Measurements from ENCODE around the gene COPZ1.
"Not testable (repeated sequence)": the region's sequence is repeated elsewhere in the genome, so short reads cannot be mapped to it uniquely, and the experiment has no call there.

The COPZ1 gene

DNA sequence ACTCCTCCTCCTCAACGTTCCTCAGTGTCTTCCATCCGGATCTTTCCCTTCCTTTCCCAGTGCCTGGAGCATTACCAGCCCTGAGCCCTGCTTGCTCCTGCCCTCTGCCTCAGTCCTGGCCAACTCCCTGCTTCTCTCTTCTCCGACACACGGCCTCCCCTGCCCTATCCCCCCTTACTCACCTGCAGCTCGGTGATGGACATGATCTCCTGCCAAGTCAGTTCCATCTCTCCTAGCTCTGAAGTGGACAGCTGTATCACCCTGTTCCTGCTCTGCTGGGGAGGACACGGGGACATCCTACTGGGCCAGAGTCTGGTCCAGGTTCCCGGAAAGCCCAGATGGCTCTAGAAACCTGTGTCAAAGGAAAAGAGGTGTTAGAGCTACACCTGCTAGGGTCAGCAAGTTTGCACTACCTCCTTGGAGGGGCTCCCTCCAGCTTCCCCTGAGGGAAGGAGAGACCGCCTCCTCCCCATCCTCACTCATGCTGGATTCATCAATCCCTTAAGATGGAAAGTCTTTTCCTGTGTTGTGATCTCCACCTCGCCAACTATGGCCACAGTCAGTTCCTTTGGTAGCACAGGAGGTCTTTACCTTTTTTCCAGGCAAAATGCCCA, 29.9 kb upstream of the COPZ1 start:
- DNase-seq = no peak

DNA sequence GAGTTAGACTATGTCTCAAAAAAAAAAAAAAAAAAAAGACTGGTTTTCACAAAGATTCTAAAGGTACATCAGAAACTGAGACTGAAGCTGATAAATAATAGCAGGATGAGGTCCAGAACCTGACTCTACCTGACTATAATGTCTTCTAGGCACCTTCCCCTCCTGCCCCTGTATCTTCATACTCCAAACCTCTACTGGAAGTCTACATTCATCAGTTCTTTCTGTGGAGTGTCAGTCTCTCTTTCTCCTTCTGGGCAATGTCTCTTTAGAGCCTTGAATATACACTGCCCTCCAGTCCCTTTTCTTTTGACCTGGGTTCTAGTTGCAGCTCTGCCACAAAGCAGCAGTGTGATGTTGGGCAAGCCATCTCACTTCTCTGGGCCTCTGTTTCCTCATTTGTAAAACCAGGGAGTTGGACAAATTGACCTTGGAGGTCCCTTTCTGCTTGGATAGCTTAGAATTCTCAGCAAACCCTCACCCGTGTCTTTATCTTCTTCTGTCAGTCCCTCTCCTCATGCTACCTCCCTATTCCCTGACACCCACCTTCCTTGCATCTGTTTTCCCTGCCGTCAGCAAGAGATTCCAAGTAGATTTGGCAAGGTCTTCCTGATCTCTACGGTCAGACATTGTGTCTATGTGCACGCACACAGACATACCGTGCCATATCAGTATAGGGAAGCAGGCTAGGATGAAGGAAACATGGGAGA, 28.4 kb upstream of the COPZ1 start:
- DNase-seq = no peak

GRCh38 chr12:54298904-54299303, 26.0 kb upstream of the COPZ1 start:
- DNase-seq = no peak

DNA sequence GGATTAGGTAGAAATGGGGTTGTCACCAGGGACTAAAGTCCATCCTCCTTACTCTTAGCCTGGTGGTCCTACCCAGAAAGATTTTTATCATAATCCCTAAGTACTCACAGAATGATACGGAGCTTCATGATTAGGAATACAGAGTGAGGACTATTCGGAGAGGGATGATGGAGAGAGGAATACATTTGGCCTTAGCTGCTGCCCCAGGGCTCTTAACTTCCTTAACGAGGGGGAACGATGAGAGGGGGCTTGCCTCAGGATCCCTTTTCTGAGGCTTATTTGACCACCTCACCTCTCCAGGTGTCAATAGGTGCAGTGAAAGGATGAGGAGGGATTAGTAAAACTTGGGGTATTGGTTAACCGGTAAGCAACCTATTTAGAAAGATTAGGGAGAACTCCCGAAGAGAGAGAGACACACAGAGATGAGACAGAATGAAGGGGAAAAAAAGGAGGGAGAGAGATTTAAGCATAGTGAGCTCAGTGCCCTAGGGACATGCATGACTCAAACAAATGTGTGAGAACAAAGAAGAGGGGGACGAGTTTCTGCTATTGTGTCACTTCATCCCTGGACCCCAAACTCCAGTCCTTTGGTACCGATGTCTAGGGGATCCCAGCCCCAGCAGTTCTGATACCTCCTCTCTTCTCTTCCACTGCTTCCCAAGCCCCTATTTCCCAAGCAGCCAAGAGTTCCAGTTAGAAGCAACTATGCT, 25.3 kb upstream of the COPZ1 start:
- DNase-seq = no peak

DNA sequence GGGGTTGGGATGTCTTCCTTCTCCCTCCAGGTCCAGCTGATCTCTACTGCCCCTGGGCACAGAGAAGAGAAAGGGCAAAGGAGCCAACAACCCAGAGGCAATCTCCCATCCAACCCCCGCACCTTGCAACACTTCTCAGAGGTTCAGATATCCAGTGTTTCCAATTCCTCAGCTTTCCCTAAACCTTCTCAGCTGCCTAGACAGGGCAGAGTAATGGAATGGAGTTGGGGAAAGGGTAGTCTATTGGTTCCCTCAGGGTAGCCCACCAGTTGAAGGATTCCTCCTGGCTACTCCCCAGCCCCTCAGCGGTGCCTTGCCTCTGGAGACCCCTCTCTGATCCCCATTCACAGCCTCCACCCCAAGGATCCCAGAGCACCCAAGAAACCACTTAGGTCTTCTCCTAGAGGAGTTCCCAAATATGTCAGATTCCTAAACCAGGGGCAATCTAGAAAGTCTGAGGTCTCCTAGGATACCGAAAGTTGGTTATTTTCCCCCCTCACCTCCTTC, 24.7 kb upstream of the COPZ1 start:
- no peak for DNase-seq

- DNase-seq = no peak
These were observed 24.1 kb upstream of the COPZ1 start, which contains the start of gene NFE2 for GRCh38 chr12:54300732-54301427. Gene NFE2 (minus strand): TSS chr12:54301015. CDS start chr12:54295248, 5,767 bp downstream.

GRCh38 chr12:54301428-54302048, 23.4 kb upstream of the COPZ1 start:
- DNase-seq = no peak

DNA sequence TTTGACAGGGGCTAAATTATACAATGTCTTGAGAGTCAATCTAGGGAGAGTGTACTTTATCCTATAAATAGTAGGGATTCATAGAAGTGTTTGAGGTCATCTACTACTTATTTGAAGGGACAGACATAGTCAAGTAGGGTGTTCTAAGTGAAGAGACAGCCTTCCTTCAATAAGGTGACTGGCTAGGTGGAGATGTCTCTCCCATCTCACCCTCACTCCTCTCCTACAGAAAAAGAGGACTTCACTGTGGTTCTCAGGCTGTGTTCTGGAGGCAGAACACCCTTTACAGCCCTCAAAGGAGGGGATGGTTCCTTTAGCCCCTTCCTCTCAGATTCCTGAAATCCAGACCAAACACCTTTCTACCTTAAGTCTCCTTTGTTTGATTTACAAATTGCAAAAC, 21.3 kb upstream of the COPZ1 start:
- no peak for DNase-seq

DNA sequence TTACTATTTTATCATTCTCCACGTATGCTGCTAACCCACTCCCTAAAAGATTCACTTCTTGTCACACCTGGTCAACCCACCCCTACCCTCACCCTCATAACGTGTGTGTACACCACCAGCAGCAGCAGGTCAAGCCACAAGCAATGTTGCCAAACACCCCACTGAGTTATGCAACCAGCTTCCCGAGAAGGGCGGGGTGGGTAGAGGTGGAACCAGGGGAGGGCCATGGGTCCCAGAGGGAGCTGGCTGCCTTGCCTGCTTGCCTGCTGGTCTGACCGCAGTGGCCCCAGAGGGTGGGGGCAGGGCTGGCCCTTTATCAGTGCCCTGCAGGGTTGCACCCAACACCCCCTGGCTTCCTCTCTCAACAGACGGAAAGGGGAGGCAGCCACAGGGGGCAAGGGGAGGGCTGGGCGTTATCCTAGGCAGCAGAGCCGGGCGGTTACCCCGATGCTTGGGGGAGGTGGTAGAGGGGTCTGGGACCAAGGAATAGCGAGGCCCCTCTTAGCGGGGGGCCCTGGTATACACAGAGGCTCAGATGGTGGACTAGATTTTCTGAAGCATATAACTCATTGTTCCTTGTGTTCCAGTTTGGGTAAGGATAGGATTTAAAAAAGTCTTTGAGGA, 20.6 kb upstream of the COPZ1 start:
- no peak for DNase-seq

- peak; percentile 56 for DNase-seq
These were observed 17.8 kb upstream of the COPZ1 start for GRCh38 chr12:54306925-54307741.

DNA sequence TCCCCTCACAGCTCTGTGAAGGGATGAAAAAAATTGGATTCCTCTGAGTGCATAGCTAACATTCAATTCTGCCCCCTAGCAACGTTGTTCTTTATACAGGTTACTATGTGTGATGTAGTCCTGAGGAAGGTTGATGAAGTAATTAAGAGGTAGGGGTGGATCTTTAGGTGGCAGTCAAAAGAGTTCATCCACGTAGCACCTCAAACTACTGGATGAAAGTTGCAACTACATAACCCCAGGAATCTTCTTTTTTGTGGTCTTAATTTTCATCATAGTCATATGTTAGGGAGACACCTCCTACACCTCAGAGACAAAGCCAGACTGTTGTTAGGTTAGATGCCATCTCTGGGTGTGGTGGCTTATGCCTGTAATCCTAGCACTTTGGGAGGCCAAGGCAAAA, 13.9 kb upstream of the COPZ1 start:
- DNase-seq = no peak

DNA sequence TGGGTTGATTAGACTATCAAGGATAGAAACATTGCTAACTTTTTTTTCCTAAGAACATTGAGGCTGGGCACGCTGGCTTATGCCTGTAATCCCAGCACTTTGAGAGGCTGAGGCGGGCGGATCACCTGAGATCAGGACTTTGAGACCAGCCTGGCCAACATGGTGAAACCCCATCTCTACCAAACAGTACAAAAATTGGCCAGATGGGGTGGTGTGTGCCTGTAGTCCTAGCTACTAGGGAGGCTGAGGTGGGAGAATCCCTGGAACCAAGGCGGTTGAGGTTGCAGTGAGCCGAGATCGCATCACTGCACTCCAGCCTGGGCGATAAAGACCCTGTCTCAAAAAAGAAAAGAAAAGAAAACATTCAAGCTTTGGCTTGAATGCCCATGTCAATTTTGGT, 12.6 kb upstream of the COPZ1 start:
- not testable (repeated sequence) for DNase-seq

DNA sequence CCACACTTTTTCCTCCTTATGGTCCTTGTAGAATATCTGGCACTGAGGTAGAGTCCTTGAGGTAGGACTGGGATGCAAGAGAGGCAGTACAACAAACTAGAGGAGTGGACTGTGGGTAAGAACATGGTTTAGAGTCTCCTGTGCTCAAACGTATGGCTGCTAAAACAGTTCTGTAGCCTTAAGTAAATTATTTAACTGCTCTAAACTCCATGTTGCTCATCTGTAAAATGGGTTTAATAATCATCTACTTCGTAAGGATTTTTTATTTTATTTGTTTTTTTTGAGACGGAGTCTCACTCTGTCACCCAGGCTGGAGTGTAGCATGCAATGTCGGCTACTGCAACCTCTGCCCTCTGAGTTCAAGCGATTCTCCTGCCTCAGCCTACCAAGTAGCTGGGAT, 3.6 kb upstream of the COPZ1 start:
- DNase-seq = no peak

DNA sequence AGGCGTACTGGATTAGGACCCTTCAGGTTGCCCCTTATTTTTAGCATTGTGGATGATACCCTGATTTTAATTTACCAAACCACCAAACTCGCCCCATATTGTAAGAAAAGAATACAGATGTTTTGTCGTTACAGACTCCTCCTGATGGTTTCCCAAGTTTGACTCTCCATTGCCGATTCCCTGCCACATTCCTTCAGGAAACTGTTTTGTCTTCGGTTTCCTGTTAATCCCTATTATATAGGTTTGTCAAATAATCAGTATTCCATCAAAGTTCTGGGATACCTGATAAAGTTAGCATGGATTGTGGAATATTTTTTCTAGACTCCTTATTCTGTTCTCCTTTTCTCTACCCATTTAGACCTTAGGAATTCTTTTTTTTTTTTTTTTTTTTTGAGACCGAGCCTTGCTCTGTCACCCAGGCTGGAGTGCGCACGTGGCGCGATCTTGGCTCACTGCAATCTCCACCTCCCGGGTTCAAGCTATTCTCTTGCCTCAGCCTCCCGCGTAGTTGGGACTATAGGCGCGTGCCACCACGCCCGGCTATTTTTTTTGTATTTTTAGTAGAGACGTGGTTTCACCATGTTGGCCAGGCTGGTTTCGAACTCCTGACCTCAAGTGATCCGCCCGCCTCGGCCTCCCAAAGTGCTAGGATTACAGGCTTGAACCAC, 645 bp downstream of the COPZ1 start:
- DNase-seq = not testable (repeated sequence)

- DNase-seq = no peak
These were observed 3.8 kb downstream of the COPZ1 start for GRCh38 chr12:54328595-54329337.

DNA sequence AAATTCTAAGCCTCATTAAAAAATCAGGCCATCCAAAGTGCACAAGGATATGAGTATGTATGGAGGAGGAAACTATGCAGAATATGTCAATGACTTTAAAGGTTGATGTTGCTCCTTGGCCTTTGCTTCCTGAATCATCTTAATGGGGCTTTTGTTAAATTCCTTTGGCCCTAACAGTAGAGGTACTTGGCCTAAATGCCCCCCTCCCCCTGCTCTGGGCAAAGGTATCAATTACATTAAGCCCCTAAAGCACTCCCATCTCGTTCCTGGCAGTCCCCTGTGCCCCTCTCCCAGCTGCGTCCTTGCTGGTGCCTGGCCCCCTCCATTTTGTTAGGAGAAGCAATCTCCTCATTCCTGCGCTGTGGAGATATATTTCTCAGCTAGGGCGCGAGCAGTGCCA, 4.8 kb downstream of the COPZ1 start:
- DNase-seq = no peak

DNA sequence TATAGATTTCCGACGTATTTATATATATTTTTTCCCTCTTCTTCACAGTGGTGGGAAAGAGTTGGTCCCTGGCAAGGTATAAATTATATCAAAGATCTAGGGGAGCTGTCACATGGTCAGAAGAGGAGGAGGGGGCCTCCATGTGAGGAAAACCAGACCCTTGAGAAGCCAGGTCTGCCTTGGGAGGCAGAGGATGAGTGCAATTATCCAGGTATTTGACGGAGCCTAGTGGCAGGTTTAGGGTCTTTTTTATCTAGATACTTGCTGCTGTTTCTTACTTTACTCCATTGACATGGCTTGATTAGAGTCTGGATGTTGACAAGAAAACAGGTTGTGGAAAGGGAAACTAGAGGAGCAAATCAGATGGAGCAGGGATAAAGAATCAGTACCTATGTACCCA, 5.5 kb downstream of the COPZ1 start:
- DNase-seq = no peak

DNA sequence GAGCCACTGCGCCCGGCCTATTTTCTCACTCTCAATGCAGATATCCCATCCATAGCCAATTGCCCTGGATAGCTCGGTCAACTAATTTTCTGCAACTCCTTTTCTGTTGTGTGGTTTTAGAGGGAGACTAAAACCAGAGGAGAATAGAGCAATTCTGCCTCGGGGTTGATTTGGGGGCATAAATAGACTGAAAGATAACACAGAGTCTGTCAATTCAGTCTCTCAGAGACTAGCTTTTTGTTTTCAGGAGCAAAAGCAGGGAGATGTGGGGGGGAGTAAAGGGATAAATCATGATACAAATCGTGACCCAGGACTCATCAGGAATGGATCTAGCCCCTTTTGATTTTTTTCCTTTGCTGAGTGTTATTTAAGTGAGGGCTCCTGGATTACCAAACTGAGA, 6.5 kb downstream of the COPZ1 start:
- DNase-seq = no peak

- DNase-seq = no peak
These were observed 8.6 kb downstream of the COPZ1 start for GRCh38 chr12:54333420-54334034.
